Duodenal mucosa (tissue), 2 donors: ENCODE measurements around the gene RND2.
"Not testable (repeated sequence)": the region's sequence is repeated elsewhere in the genome, so short reads cannot be mapped to it uniquely, and the experiment has no call there.

ENCODE experiments used
- H3K27ac ChIP-seq: one replicate; pipeline ENCODE4 v1.7.0; 2013; ENCODE audit warnings: low read depth, low read length
- H3K27me3 ChIP-seq, 2 donors: one replicate each; pipeline ENCODE4 v1.7.0; 2013; ENCODE audit warnings: low read length in 2 of 2, control low read depth in 1 of 2; ENCODE audit not compliant: insufficient read depth in 2 of 2, control insufficient read depth in 1 of 2
- H3K36me3 ChIP-seq, 2 donors: one replicate each; pipeline ENCODE4 v1.7.0; 2013; ENCODE audit warnings: low read length in 2 of 2, control low read depth in 1 of 2; ENCODE audit not compliant: insufficient read depth in 2 of 2, control insufficient read depth in 1 of 2
- H3K4me1 ChIP-seq, 2 donors: one replicate each; pipeline ENCODE4 v1.7.0; 2013; ENCODE audit warnings: low read length in 2 of 2, control low read depth in 1 of 2; ENCODE audit not compliant: insufficient read depth in 2 of 2, control insufficient read depth in 1 of 2
- H3K4me3 ChIP-seq, 2 donors: one replicate each; pipeline ENCODE4 v1.7.0; 2013; ENCODE audit warnings: low read length in 2 of 2, low read depth in 1 of 2
- H3K9ac ChIP-seq, 2 donors: one replicate each; pipeline ENCODE4 v1.7.0; 2013; ENCODE audit warnings: low read length in 2 of 2, low read depth in 1 of 2
- H3K9me3 ChIP-seq, 2 donors: one replicate each; pipeline ENCODE4 v1.7.0; 2013; ENCODE audit warnings: low read length in 2 of 2, control low read depth in 1 of 2; ENCODE audit not compliant: control insufficient read depth in 1 of 2

Gene RND2

GRCh38 chr17:42989726-42990652 is 35.0 kb upstream of the RND2 start:
- no peaks in the 10 kb centered on the region for H3K4me1 ChIP-seq
- no peak overlapping the region for H3K27ac ChIP-seq
- H3K27me3 ChIP-seq: no peaks in the 10 kb centered on the region
- no peak overlapping the region for H3K4me3 ChIP-seq
- no peaks in the 10 kb centered on the region for H3K9me3 ChIP-seq
- H3K36me3 ChIP-seq: peaks cover 42 to 82% of the 10 kb centered on the region in 2 donors
- no peak overlapping the region for H3K9ac ChIP-seq

- Histone ChIP-seq H3K9ac (no peak overlapping the region), H3K4me3 (no peak overlapping the region), H3K9me3 (no peaks in the 10 kb centered on the region), H3K27me3 (no peaks in the 10 kb centered on the region), H3K4me1 (no peaks in the 10 kb centered on the region), H3K36me3 (peaks cover 42 to 71% of the 10 kb centered on the region in 2 donors), H3K27ac (no peak overlapping the region)
Measured at GRCh38 chr17:42991471-42991870, 33.6 kb upstream of the RND2 start.

- peaks cover 7 to 8% of the 10 kb centered on the region in 2 donors for H3K4me1 ChIP-seq
- H3K36me3 ChIP-seq: peaks cover 34 to 57% of the 10 kb centered on the region in 2 donors
- H3K9me3 ChIP-seq: no peaks in the 10 kb centered on the region
- H3K27me3 ChIP-seq: no peaks in the 10 kb centered on the region
- H3K9ac ChIP-seq: no peak overlapping the region
- no peak overlapping the region for H3K4me3 ChIP-seq
- H3K27ac ChIP-seq: no peak overlapping the region
Measured at GRCh38 chr17:42992872-42993271, 32.2 kb upstream of the RND2 start.

DNA sequence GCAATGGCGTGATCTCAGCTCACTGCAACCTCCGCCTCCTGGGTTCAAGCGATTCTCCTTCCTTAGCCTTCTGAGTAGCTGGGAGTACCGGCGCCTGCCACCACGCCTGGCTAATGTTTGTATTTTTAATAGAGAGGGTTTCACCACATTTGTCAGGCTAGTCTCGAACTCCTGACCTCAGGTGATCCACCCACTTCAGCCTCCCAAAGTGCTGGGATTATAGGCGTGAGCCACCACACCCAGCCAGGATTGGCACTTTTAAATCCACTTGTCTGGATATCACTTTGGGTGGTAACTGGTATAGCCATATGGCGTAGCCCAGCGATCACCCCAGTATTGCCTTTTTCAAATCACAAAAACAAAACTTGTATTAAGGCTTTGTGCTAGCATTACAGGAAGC is 31.1 kb upstream of the RND2 start:
- not testable (repeated sequence) for H3K27me3 ChIP-seq, H3K9ac ChIP-seq, H3K9me3 ChIP-seq, H3K27ac ChIP-seq, H3K4me3 ChIP-seq
- Histone ChIP-seq H3K4me1 (peaks cover 7 to 14% of the 10 kb centered on the region in 2 donors), H3K36me3 (peaks cover 33 to 47% of the 10 kb centered on the region in 2 donors)

- Histone ChIP-seq H3K9me3 (no peaks in the 10 kb centered on the region), H3K27me3 (no peaks in the 10 kb centered on the region), H3K9ac (peak overlapping the region; percentile 0 to 39), H3K4me3 (peak overlapping the region; percentile 24 to 55), H3K27ac (peak overlapping the region; percentile 22), H3K4me1 (peaks cover 19 to 27% of the 10 kb centered on the region in 2 donors), H3K36me3 (peaks cover 24 to 36% of the 10 kb centered on the region in 2 donors)
Measured at GRCh38 chr17:42997390-42997983, 27.5 kb upstream of the RND2 start.

DNA sequence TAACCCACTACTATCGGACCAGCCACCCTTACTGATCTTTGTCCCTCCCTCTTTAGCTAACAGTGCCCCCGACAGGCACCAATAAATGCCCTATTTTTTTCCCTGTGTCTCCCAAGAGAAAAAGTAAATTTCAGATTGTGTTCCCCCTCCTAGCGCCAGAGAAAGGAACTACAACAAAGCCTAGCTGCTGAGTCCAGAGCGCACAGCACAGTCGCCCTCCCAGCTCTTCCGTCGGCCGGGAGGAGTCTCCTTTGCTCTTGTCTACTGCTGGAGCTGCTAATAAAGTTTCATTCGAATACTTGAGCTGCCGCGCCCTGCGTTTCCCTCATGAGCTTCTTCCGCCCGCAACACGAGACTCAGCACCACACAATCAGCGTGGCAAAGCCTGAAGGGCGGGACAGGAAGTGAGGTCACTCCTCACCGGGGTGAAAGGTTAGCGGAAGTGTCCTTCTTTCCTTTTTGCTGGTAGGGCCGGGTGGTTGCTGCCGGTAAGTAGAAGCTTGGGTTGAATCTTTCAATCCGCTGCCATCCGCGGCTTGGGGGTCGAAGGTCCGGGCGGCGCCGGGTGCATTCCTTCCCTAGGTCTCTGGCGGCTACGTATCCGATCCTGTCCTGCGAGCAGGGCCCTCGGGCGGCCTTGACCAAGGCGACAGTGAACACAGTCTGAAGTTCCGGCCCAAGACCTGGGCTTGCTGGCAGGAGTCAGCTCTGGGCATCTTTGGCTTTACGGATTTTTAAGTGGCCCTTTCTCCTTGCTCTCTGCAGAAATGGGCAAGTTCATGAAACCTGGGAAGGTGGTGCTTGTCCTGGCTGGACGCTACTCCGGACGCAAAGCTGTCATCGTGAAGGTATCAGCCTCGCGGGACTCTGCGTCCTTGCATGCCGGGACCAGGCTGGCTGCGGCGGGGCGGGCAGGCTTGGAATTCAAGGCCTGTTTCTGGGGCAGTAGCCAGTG is 26.8 kb upstream of the RND2 start, which contains the start of gene RPL27:
Gene RPL27, plus strand, starts transcription at position 436 of the 955 bp plus-strand sequence. Its CDS starts 332 bp downstream, at position 768.
- Histone ChIP-seq H3K9me3 (no peaks in the 10 kb centered on the region), H3K9ac (peak within 1 kb of the TSS; percentile 95 to 97), H3K27me3 (no peaks in the 10 kb centered on the region), H3K27ac (peak within 1 kb of the TSS; percentile 90), H3K36me3 (peaks cover 17 to 36% of the 10 kb centered on the region in 2 donors), H3K4me3 (peak within 1 kb of the TSS; percentile 96 to 97), H3K4me1 (peaks cover 19 to 27% of the 10 kb centered on the region in 2 donors)

DNA sequence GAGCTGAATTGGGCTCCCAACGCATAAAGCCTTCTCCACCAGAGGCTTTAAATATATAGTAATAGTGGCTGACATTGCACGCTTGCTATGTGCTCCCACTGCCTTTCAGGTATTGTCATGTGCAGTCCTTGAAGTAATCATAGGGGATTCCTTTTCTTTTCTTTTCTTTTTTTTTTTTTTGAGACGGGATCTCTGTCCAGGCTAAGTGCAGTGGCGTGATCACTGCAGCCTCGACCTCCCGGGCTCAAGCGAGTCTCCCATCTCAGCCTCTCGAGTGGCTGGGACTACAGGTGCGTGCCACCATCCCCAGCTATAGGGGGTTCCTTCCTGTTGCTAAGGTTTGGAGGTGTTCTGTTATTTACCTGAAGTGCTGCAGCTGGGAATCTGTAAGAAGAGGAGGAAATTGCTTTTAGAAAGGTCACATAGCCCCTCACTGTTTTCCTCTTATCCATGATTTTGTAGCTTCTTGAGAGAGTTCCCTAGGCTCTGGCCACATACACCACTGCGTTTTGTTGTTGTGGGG is 26.0 kb upstream of the RND2 start:
- peaks cover 19 to 27% of the 10 kb centered on the region in 2 donors for H3K4me1 ChIP-seq
- H3K27me3 ChIP-seq: no peaks in the 10 kb centered on the region
- H3K4me3 ChIP-seq: peak overlapping the region; percentile 96 to 97
- peak overlapping the region; percentile 90 for H3K27ac ChIP-seq
- no peaks in the 10 kb centered on the region for H3K9me3 ChIP-seq
- peaks cover 19 to 36% of the 10 kb centered on the region in 2 donors for H3K36me3 ChIP-seq
- H3K9ac ChIP-seq: peak overlapping the region; percentile 95 to 97

- peaks cover 19 to 27% of the 10 kb centered on the region in 2 donors for H3K4me1 ChIP-seq
- H3K36me3 ChIP-seq: peaks cover 19 to 36% of the 10 kb centered on the region in 2 donors
- not testable (repeated sequence) for H3K27ac ChIP-seq
Measured at GRCh38 chr17:43000894-43001293, 24.1 kb upstream of the RND2 start.

DNA sequence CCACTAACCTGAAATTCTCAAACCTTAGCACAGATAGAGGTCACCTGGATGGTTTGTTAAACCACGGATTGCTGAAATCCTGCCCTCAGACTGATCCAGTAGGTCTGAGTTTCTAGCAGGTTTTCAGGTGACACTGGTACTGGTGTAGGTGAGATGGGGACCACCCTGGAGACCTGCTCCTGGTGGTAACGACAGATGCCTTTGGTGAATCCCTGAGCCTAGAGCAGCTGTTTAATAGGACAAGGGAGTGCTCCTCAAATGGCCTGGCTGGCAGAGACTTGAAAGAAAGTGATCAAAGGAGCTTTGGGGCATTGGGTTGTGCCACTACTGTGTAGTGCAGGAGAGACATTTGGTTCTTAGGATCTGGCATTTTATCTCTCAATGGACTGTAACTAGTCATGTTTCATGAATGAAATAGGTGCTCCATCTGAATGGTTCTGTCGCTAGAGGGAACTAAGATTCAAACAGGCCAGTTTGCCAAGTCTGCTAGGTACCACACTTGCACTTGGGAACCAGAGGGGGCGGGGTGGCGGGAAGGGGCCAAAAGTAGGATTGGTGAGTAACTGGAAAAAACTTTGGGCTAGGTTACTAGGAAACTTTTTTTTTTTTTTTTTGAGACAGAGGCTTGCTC is 21.4 kb upstream of the RND2 start:
- no peaks in the 10 kb centered on the region for H3K9me3 ChIP-seq
- H3K27ac ChIP-seq: no peak overlapping the region
- H3K27me3 ChIP-seq: no peaks in the 10 kb centered on the region
- peaks cover 19 to 36% of the 10 kb centered on the region in 2 donors for H3K36me3 ChIP-seq
- H3K9ac ChIP-seq: no peak overlapping the region
- no peak overlapping the region for H3K4me3 ChIP-seq
- H3K4me1 ChIP-seq: peaks cover 11 to 16% of the 10 kb centered on the region in 2 donors

More at GRCh38 chr17:43000894-43001293, 24.1 kb upstream of the RND2 start:
- not testable (repeated sequence) for H3K4me3 ChIP-seq, H3K27me3 ChIP-seq, H3K9me3 ChIP-seq
- peak overlapping the region in 1 of 2 donors; percentile 18 for H3K9ac ChIP-seq
